ENCODE results near the gene DCUN1D2. TPM values are rescaled to one million over a fixed set of nuclear protein-coding genes. Genes with fewer than 3 reads are reported as not detected.
A peak's percentile ranks its signal among the peaks of the same experiment; 100 is the strongest.

The DCUN1D2 gene
- total RNA-seq, 2 donors from 2014 or later: 35.8 to 44.7 TPM

- no peaks in the 10 kb centered on the region for H3K4me1 ChIP-seq (ENCODE audit: control insufficient read depth, insufficient read depth, low read length)
- no peak overlapping the region for H3K4me3 ChIP-seq (ENCODE audit: low read length)
- H3K27me3 Mint-ChIP-seq (ENCODE audit: insufficient read depth): no peaks in the 10 kb centered on the region
- H3K4me1 Mint-ChIP-seq: no peaks in the 10 kb centered on the region
- H3K27me3 ChIP-seq (ENCODE audit: control insufficient read depth, insufficient read depth, low read length, poor library complexity, severe bottlenecking): no peaks in the 10 kb centered on the region
- no peak overlapping the region for H3K27ac ChIP-seq (ENCODE audit: low read depth, low read length)
- DNase-seq: peak; percentile 50
- peaks cover 2% of the 10 kb centered on the region for H3K9me3 Mint-ChIP-seq
- no peak overlapping the region for H3K4me3 Mint-ChIP-seq
- H3K27ac Mint-ChIP-seq: no peak overlapping the region
- H3K36me3 Mint-ChIP-seq (ENCODE audit: low read depth): no peaks in the 10 kb centered on the region
- TF ChIP-seq CTCF (conservative IDR thresholded peaks at IDR 0.05): no peak
- WGBS, 2 experiments (ENCODE audit: insufficient coverage in 1 of 2, insufficient read length in 1 of 2): 91 to 92% methylated on average over 22 to 41 of the region's 41 CpGs
- H3K36me3 ChIP-seq (ENCODE audit: control insufficient read depth, insufficient read depth, low read length): no peaks in the 10 kb centered on the region
- H3K9ac ChIP-seq (ENCODE audit: extremely low read depth, low read length, poor library complexity, severe bottlenecking): no peak overlapping the region
- no peaks in the 10 kb centered on the region for H3K9me3 ChIP-seq (ENCODE audit: control insufficient read depth, low read length)
Observed at GRCh38 chr13:113407531-113408393, 82.7 kb downstream of the DCUN1D2 start.

- peak; percentile 33 for DNase-seq
- Mint-ChIP-seq H3K4me3 (no peak overlapping the region), H3K9me3 (peaks cover 2% of the 10 kb centered on the region), H3K36me3 (ENCODE audit: low read depth) (no peaks in the 10 kb centered on the region), H3K27me3 (ENCODE audit: insufficient read depth) (no peaks in the 10 kb centered on the region), H3K4me1 (no peaks in the 10 kb centered on the region), H3K27ac (no peak overlapping the region)
- H3K4me3 ChIP-seq (ENCODE audit: low read length): no peak overlapping the region
- no peaks in the 10 kb centered on the region for H3K27me3 ChIP-seq (ENCODE audit: control insufficient read depth, insufficient read depth, low read length, poor library complexity, severe bottlenecking)
- H3K4me1 ChIP-seq (ENCODE audit: control insufficient read depth, insufficient read depth, low read length): no peaks in the 10 kb centered on the region
- 94 to 96% methylated on average over 10 to 21 of the region's 21 CpGs for WGBS, 2 experiments (ENCODE audit: insufficient coverage in 1 of 2, insufficient read length in 1 of 2)
- H3K9ac ChIP-seq (ENCODE audit: extremely low read depth, low read length, poor library complexity, severe bottlenecking): no peak overlapping the region
- no peaks in the 10 kb centered on the region for H3K36me3 ChIP-seq (ENCODE audit: control insufficient read depth, insufficient read depth, low read length)
- H3K9me3 ChIP-seq (ENCODE audit: control insufficient read depth, low read length): no peaks in the 10 kb centered on the region
- no peak for TF ChIP-seq CTCF (conservative IDR thresholded peaks at IDR 0.05)
- no peak overlapping the region for H3K27ac ChIP-seq (ENCODE audit: low read depth, low read length)
Observed at GRCh38 chr13:113407103-113407530, 83.4 kb downstream of the DCUN1D2 start.

- H3K27me3 Mint-ChIP-seq (ENCODE audit: insufficient read depth): no peaks in the 10 kb centered on the region
- 89 to 93% methylated on average over 18 to 28 of the region's 28 CpGs for whole genome bisulfite sequencing, 2 experiments (ENCODE audit: insufficient coverage in 1 of 2, insufficient read length in 1 of 2)
- no peak for TF ChIP-seq CTCF (conservative IDR thresholded peaks at IDR 0.05)
- Histone ChIP-seq H3K27ac (ENCODE audit: low read depth, low read length) (peak overlapping the region; percentile 57), H3K4me1 (ENCODE audit: control insufficient read depth, insufficient read depth, low read length) (no peaks in the 10 kb centered on the region), H3K27me3 (ENCODE audit: control insufficient read depth, insufficient read depth, low read length, poor library complexity, severe bottlenecking) (no peaks in the 10 kb centered on the region), H3K9ac (ENCODE audit: extremely low read depth, low read length, poor library complexity, severe bottlenecking) (no peak overlapping the region), H3K4me3 (ENCODE audit: low read length) (no peak overlapping the region), H3K36me3 (ENCODE audit: control insufficient read depth, insufficient read depth, low read length) (no peaks in the 10 kb centered on the region), H3K9me3 (ENCODE audit: control insufficient read depth, low read length) (no peaks in the 10 kb centered on the region)
- no peaks in the 10 kb centered on the region for H3K9me3 Mint-ChIP-seq
- no peak overlapping the region for H3K27ac Mint-ChIP-seq
- no peaks in the 10 kb centered on the region for H3K4me1 Mint-ChIP-seq
- H3K4me3 Mint-ChIP-seq: no peak overlapping the region
- H3K36me3 Mint-ChIP-seq (ENCODE audit: low read depth): no peaks in the 10 kb centered on the region
- DNase-seq: peak; percentile 44
Observed at GRCh38 chr13:113406321-113407102, 84.0 kb downstream of the DCUN1D2 start.

Other genes with a start within 250 kb of the DCUN1D2 start
- 100 to 1,000 TPM; 153 to 160 TPM for gene LAMP1, start 193.5 kb downstream of the DCUN1D2 start, total RNA-seq
- 10 to 100 TPM; 31.4 to 35.1 TPM for gene GRTP1, start 126.6 kb downstream of the DCUN1D2 start, total RNA-seq
- 1 to 10 TPM; 1.6 to 2.9 TPM for gene ADPRHL1, start 37.2 kb downstream of the DCUN1D2 start, total RNA-seq
- 10 to 100 TPM; 74.8 to 76.1 TPM for gene TFDP1, start 94.0 kb upstream of the DCUN1D2 start, total RNA-seq
- gene ATP4B, start 167.5 kb upstream of the DCUN1D2 start, total RNA-seq: not detected
- gene GRK1, start 176.5 kb upstream of the DCUN1D2 start, total RNA-seq: 1 to 10 TPM; 1.7 to 2.5 TPM